Measurements from ENCODE around the gene GJC2. TPM values are rescaled to one million over a fixed set of nuclear protein-coding genes. Genes with fewer than 3 reads are reported as not detected.

Gene GJC2
- total and polyA plus RNA-seq, 4 donors, result 0.10 to 0.79 (median 0.25) TPM; not detected in 1

- Histone ChIP-seq H3K36me3 (ENCODE audit: control insufficient read depth in 4 of 4, insufficient read depth in 3 of 4, low read depth in 1 of 4, low read length in 3 of 4) (no peaks in the 10 kb centered on the region), H3K9ac (ENCODE audit: low read depth in 1 of 2, low read length in 2 of 2) (no peak overlapping the region), H3K4me1 (ENCODE audit: control insufficient read depth in 4 of 4, insufficient read depth in 4 of 4, low read length in 3 of 4) (no peaks in the 10 kb centered on the region), H3K9me3 (ENCODE audit: control insufficient read depth in 4 of 4, low read length in 3 of 4) (peaks cover 1 to 11% (median 8%) of the 10 kb centered on the region in 4 donors), H3K27ac (ENCODE audit: low read depth in 1 of 2, low read length in 2 of 2) (no peak overlapping the region), H3K4me3 (ENCODE audit: low read depth in 1 of 3, low read length in 3 of 3) (no peak overlapping the region), H3K27me3 (ENCODE audit: control insufficient read depth in 4 of 4, insufficient read depth in 4 of 4, low read length in 3 of 4) (no peaks in the 10 kb centered on the region)
- 97% methylated on average over 4 of the region's 4 CpGs for WGBS
- DNase-seq (ENCODE audit: low spot score), result no peak
- no peak for TF ChIP-seq CTCF (IDR thresholded peaks at IDR 0.05; ENCODE audit: low read depth, low read length, missing input control)
- TF ChIP-seq TAF1 (conservative IDR thresholded peaks at IDR 0.05), result no peak
- TF ChIP-seq FOXA2 (IDR thresholded peaks at IDR 0.05), result no peak
- TF ChIP-seq RXRA (IDR thresholded peaks at IDR 0.05), result no peak
- no peak for TF ChIP-seq SP1 (IDR thresholded peaks at IDR 0.05)
- no peak for TF ChIP-seq NR2F2 (IDR thresholded peaks at IDR 0.05)
- no peak for TF ChIP-seq ATF3 (IDR thresholded peaks at IDR 0.05)
- no peak for TF ChIP-seq FOXA1 (IDR thresholded peaks at IDR 0.05)
- TF ChIP-seq YY1 (IDR thresholded peaks at IDR 0.05), result no peak
These were observed 47.9 kb downstream of the GJC2 start for GRCh38 chr1:228197555-228198147.

GRCh38 chr1:228198977-228199590, 49.4 kb downstream of the GJC2 start:
- no peaks in the 10 kb centered on the region for H3K36me3 ChIP-seq (ENCODE audit: control insufficient read depth in 4 of 4, insufficient read depth in 3 of 4, low read depth in 1 of 4, low read length in 3 of 4)
- TF ChIP-seq TAF1 (conservative IDR thresholded peaks at IDR 0.05), result no peak
- no peak for TF ChIP-seq NR2F2 (IDR thresholded peaks at IDR 0.05)
- no peak for TF ChIP-seq HNF4G (IDR thresholded peaks at IDR 0.05)
- TF ChIP-seq ZBTB33 (IDR thresholded peaks at IDR 0.05), result no peak
- TF ChIP-seq RXRA (IDR thresholded peaks at IDR 0.05), result no peak
- TF ChIP-seq HNF4A (conservative IDR thresholded peaks at IDR 0.05), result no peak
- no peak for TF ChIP-seq REST (IDR thresholded peaks at IDR 0.05)
- TF ChIP-seq FOXA2 (IDR thresholded peaks at IDR 0.05), result no peak
- no peak for TF ChIP-seq MAX (IDR thresholded peaks at IDR 0.05)
- TF ChIP-seq CTCF (IDR thresholded peaks at IDR 0.05; ENCODE audit: low read depth, low read length, missing input control), result no peak
- TF ChIP-seq ATF3 (IDR thresholded peaks at IDR 0.05), result no peak
- TF ChIP-seq GABPA (IDR thresholded peaks at IDR 0.05 in 1 of 2, conservative IDR thresholded peaks at IDR 0.05 in 1 of 2), result no peak
- TF ChIP-seq SP1 (IDR thresholded peaks at IDR 0.05), result no peak
- H3K27ac ChIP-seq (ENCODE audit: low read depth in 1 of 2, low read length in 2 of 2), result no peak overlapping the region
- no peaks in the 10 kb centered on the region for H3K4me1 ChIP-seq (ENCODE audit: control insufficient read depth in 4 of 4, insufficient read depth in 4 of 4, low read length in 3 of 4)
- WGBS, result 73% methylated on average over 2 of the region's 2 CpGs
- no peak for DNase-seq (ENCODE audit: low spot score)
- H3K9ac ChIP-seq (ENCODE audit: low read depth in 1 of 2, low read length in 2 of 2), result no peak overlapping the region
- H3K9me3 ChIP-seq (ENCODE audit: control insufficient read depth in 4 of 4, low read length in 3 of 4), result peaks cover 1 to 11% (median 8%) of the 10 kb centered on the region in 4 donors
- no peak overlapping the region for H3K4me3 ChIP-seq (ENCODE audit: low read depth in 1 of 3, low read length in 3 of 3)
- no peaks in the 10 kb centered on the region for H3K27me3 ChIP-seq (ENCODE audit: control insufficient read depth in 4 of 4, insufficient read depth in 4 of 4, low read length in 3 of 4)
